SJCRH30 (cell line): ENCODE results near the gene TBC1D22A. TPM values are rescaled to one million over a fixed set of nuclear protein-coding genes. Genes with fewer than 3 reads are reported as not detected.

Experiments used
- DNase-seq, 2 experiments: peaks; one replicate each; pipeline ENCODE4 v3.0.0-alpha.2; 2015 to 2020
- H3K27ac ChIP-seq: fragments of 250-450 bp; sonication (Bioruptor Pico); 2 replicates; pipeline ENCODE4 v1.5.1; 2020; ENCODE audit warnings: mild to moderate bottlenecking, moderate library complexity
- H3K27me3 ChIP-seq: fragments of 250-450 bp; sonication (Bioruptor Pico); 2 replicates; pipeline ENCODE4 v1.5.1; 2020; ENCODE audit warnings: mild to moderate bottlenecking, moderate library complexity
- H3K36me3 ChIP-seq: fragments of 250-450 bp; sonication (Bioruptor Pico); 2 replicates; pipeline ENCODE4 v1.5.1; 2020; ENCODE audit warnings: mild to moderate bottlenecking, moderate library complexity
- H3K4me1 ChIP-seq: fragments of 250-450 bp; sonication (Bioruptor Pico); 2 replicates; pipeline ENCODE4 v1.5.1; 2020; ENCODE audit warnings: mild to moderate bottlenecking, moderate library complexity
- H3K4me3 ChIP-seq: fragments of 250-450 bp; sonication (Bioruptor Pico); 2 replicates; pipeline ENCODE4 v1.5.1; 2020; ENCODE audit warnings: mild to moderate bottlenecking, moderate library complexity
- H3K9me3 ChIP-seq: fragments of 250-450 bp; sonication (Bioruptor Pico); replicated peaks from 2 replicates; pipeline ENCODE4 v1.5.1; 2020; ENCODE audit warnings: mild to moderate bottlenecking, moderate library complexity
- total RNA-seq: library from RNA; depleted of rRNA; stranded (reverse); fragments of >200 nt; shearing (Covaris generic); gene quantifications from 2 replicates; pipeline ENCODE4 v1.2.3, GENCODE V29; 2014

The TBC1D22A gene
- total RNA-seq, 1 experiment from 2014 or later = 8.9 TPM

DNA sequence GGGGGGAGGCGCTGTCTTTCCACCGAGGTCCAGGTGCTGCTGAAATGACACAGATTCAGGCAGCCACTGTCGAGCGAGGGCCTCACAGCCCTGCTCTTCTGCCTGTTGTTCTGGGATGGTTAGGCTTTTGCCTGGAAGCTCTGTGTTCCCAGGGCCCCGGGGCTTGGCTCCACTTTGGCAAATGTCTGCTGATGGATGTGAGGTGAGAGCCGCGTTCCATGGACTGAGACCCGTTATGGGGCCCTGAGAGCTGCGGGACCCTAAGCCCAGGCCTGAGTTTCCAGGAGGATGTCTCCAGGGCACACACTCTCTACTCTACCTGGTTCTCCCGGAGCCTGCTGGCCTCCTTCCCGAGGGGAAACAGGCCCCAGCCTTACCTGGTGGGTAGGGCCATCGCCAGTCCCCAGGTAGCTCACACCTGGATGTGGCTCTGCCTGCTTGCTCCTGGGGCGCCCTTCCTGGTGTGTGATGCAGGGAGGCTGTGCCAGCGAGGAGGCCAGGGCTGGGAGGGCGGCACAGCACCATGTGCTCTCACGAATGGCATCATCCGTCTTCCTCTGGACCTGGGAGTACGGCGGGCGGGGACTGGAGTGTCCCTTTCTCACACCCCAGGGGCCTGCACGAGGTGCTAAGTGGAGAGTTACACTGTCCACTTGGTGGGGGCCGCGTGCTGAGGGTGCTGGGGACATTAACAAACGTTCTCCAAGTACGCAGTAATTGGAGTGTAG lies 435.5 kb downstream of the TBC1D22A start:
- H3K27ac ChIP-seq = no peak overlapping the region
- H3K4me1 ChIP-seq = no peaks in the 10 kb centered on the region
- DNase-seq = no peak
- H3K27me3 ChIP-seq = no peaks in the 10 kb centered on the region
- no peaks in the 10 kb centered on the region for H3K9me3 ChIP-seq
- H3K4me3 ChIP-seq = no peak overlapping the region
- H3K36me3 ChIP-seq = no peaks in the 10 kb centered on the region

DNA sequence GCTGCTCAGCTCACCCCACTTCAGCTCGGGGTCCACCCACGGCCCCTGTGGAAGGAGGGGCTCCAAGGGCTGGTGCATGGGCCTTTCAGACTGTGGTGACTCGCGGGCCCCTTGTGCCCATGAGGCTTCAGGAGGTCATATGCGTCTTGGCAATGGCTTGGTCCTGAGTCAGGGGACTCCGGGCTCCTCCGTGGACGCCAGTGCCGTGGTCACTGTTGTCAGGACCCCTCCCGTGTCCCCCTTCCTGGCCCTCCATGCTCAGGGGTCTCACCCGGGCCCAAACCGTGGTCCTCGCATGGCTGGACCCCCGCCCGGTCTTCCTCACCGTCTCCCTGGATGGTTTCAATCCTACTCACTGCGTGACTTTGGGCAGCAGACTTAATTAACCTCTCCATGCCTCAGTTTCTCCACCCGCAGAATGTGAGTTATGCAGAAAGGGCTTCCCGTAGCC lies 436.4 kb downstream of the TBC1D22A start:
- H3K27ac ChIP-seq = no peak overlapping the region
- DNase-seq = no peak

DNA sequence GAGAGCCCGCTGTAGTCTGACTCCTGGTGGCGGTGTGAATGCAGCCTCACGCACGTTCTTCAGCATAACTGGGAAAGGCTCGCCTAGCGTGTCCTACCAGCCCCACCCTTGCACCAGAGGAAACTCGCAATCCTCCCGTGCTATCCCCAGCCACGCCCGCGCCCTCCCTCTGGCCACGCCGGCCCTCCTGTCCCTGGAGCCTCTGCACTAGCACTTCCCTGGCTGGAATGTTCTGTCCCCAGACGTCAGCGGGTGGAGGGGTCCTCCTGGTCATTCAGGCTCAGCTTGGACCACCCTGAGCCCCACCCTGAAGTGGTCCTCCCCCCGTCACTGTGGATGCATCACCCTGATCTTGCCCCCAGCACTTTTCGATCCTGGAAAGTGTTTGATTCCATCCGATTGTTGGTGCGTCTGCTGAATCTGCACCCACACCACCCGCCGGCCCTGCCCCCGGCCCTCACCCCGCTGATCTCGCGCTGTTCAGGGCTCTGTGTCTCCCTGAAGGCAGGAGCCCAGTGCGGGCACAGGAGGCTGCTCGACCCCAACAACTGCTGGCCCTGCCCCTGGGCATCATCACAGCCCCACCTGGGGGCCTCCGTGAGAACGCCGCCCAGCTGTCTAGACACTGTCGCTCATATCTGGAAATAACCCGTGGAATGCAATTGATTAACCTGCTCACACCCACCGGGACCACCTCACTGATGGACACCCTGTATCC lies 437.0 kb downstream of the TBC1D22A start:
- Histone ChIP-seq H3K4me1 (no peaks in the 10 kb centered on the region), H3K27me3 (no peaks in the 10 kb centered on the region), H3K36me3 (no peaks in the 10 kb centered on the region), H3K27ac (no peak overlapping the region), H3K4me3 (no peak overlapping the region), H3K9me3 (no peaks in the 10 kb centered on the region)
- no peak for DNase-seq

More for the DNA sequence above, 436.4 kb downstream of the TBC1D22A start:
- Histone ChIP-seq H3K4me1 (no peaks in the 10 kb centered on the region), H3K27me3 (no peaks in the 10 kb centered on the region), H3K4me3 (no peak overlapping the region), H3K36me3 (no peaks in the 10 kb centered on the region), H3K9me3 (no peaks in the 10 kb centered on the region)

DNA sequence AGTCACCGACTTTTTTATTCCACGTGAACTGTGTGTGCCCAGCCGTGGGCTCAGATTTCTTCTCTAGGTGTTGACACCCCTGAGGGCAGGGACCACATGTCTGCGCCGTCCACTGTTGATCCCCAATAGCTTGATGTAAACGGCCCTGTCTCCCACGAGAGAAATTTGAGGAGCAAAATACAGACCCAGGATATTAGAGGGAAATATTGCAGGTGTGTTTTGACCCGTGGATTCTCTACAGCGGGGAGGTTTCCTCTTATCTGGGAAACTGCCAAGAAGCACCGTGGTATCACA lies 437.5 kb downstream of the TBC1D22A start:
- DNase-seq = no peak
- Histone ChIP-seq H3K4me1 (no peaks in the 10 kb centered on the region), H3K27me3 (no peaks in the 10 kb centered on the region), H3K36me3 (no peaks in the 10 kb centered on the region), H3K27ac (no peak overlapping the region), H3K9me3 (no peaks in the 10 kb centered on the region), H3K4me3 (no peak overlapping the region)

DNA sequence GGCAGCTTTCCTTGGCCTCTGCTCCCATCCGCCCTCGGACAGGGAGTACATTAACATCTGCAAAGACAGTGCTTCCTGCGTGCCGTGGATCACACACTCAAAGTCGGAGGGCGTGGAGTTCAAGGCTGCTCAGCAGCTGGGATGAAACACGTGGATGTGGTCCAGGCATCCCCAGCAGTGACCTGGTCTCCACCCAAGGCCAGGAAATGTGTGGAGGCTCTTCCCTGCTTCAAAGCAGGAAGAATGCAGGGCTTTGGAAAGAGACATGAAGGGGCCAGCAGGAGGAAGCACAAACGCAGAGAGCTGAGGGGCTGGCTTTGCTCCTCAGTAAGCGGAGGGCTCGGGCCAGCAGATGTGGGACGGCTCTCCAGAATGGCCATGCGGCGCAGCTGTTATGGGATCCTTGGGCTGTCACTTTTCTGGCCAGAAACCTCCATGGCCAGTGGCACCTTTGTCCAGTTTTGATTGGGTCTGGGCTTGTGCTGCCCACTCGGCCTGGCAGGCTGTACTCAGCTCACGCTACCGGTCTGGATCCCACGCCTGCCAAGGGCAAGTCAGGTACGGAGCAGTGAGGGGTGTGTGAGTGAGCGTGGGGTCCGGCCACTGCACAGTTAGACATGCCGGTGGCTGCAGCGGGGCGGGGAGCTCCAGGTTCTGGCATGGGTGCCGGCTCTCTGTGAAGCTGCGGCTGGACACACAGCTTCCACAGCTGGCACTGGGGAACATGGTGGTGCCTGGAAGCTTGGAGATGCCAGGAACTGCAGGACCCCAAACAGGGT lies 438.0 kb downstream of the TBC1D22A start:
- no peaks in the 10 kb centered on the region for H3K36me3 ChIP-seq
- no peaks in the 10 kb centered on the region for H3K4me1 ChIP-seq
- no peaks in the 10 kb centered on the region for H3K9me3 ChIP-seq
- DNase-seq = no peak
- no peak overlapping the region for H3K27ac ChIP-seq
- H3K27me3 ChIP-seq = no peaks in the 10 kb centered on the region
- H3K4me3 ChIP-seq = no peak overlapping the region

DNA sequence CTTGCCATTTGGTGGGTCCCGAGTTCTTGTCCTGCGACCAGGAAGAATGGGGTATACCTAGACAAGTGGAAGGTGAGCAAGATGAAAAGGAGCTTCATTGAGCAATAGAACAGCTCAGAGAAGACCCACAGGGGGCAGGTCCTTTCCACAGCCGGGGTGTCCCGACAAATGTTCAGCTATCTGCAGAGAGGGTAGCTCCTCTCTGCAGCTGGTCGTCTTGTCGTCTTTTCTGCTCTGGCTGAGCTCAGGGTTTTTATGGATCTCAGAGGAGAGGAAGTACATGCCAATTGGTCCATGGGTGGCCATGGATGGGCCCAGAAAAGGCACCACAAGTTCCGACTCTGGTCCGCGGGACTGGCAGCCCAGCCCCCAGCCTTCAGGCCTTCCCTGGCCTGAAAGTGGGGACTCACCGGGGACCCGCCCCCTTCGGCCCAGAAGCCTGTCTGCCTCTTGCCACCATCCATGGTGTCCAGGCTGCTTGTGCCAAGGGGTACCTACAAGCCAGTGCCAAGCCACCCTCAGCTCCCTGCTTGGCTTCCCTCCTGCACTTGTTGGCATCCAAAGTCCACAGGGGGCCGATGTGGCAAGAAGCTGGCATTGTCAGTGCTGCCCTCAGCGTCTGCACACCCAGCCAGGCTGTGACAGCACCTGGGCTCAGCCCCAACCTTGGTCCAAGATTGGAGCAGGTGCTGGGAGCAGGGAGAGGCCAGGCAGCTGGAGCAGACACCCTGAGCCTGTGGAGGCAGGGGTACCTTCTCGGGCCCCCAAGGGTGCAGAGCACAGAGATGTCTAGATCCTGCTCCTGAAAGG lies 438.9 kb downstream of the TBC1D22A start:
- DNase-seq = no peak
- Histone ChIP-seq H3K4me3 (no peak overlapping the region), H3K27me3 (no peaks in the 10 kb centered on the region), H3K36me3 (no peaks in the 10 kb centered on the region), H3K9me3 (no peaks in the 10 kb centered on the region), H3K27ac (no peak overlapping the region), H3K4me1 (no peaks in the 10 kb centered on the region)

DNA sequence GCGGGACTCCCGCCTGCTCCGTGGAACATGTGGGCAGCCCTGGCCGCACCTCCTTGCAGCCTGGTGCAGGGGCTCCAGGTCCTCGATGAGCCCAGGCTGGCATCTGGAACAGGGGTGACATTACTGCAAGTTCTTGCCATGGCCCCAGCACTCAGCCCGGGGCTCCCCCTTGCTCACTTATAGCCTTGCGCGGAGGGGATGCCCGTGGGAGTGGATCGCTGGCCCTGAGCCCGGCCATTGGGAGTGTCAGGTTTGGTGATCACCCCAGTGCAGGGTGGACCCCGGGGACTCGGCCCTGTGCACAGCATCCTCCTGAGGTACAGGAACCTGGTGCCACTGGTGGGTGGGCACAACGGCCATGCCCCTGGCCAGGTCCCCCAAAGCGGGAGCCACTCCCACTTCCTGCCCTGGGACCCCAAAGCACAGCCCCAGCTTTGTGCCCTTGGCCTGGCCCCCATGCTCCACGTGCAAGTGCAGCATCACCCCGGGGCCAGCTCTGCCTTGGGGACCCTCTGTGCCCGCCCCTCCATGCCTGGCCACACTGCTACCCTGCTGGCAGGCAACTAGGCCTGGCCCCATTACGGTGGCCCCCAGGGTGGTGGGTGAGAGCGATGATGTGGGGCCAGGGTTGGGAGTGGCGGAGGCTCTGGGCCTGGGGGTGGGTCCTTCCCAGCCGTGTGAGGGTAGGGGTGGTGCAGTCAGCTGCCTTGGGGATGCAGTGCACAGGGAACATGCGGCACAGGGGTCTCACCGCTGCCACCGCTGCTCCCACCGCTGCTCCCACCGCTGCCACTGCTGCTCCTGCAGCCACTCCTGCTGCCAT lies 439.8 kb downstream of the TBC1D22A start:
- Histone ChIP-seq H3K36me3 (no peaks in the 10 kb centered on the region), H3K4me3 (no peak overlapping the region), H3K9me3 (no peaks in the 10 kb centered on the region), H3K4me1 (no peaks in the 10 kb centered on the region), H3K27ac (no peak overlapping the region), H3K27me3 (no peaks in the 10 kb centered on the region)
- DNase-seq = no peak

DNA sequence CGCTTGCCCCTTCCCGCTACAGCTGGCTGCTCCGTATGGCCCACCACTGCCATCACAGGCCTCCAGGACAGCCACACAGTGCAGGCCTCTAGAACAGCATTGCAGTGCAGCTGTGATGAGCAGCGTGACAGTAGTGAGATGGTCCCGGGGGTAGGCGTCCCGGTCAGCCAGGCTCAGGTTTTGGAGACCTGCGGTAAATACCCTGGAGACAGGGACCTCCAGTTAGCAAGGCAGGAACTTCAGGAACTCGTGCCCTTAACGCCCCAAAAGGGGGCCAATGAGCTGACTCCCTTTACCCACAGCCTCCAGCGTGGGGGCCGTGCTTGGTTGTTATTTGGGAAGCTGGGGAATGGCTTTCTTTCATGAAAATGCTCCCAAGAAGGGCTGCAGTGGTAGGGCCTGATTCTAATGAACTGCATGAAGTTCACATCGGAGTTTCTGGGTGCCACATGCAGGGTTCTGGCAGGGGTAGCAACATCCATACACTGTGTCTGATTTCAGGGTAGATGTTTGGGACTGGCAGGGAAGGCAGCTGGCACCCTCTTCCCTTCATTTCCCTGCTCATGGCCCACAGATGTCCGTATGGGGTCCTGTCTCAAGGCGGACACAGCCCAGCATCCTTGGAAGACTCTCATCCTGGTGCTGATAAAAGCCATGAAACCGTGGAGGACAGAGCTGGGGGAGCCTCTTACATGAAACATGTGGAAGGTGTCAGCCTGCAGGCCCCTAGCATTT lies 440.5 kb downstream of the TBC1D22A start:
- no peak overlapping the region for H3K27ac ChIP-seq
- H3K27me3 ChIP-seq = no peaks in the 10 kb centered on the region
- H3K4me1 ChIP-seq = no peaks in the 10 kb centered on the region
- no peaks in the 10 kb centered on the region for H3K36me3 ChIP-seq
- no peak for DNase-seq
- H3K9me3 ChIP-seq = no peaks in the 10 kb centered on the region
- H3K4me3 ChIP-seq = no peak overlapping the region

DNA sequence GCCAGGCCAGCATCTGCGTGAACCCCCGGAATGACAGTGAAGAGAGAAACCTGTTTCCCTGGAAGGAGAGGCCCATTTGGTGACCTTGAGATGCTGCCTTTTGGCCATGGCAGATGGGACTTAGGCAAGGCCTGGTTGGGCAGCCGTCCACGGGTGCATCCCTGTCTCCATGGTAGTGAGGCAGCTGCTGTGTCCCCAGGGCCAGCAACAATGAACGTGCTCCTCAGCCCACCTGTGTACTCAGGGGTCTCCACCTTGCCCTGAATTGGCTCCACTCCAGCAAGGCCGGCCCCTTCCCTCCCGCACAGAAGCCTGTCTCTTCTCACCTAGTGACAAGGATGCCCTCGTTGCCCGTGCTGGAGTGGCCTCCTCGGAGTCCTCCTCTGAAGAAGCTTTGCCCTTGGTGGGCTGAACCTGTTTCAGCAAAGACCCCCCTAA lies 441.1 kb downstream of the TBC1D22A start:
- Histone ChIP-seq H3K4me3 (no peak overlapping the region), H3K36me3 (no peaks in the 10 kb centered on the region), H3K4me1 (no peaks in the 10 kb centered on the region), H3K27ac (no peak overlapping the region), H3K27me3 (no peaks in the 10 kb centered on the region), H3K9me3 (no peaks in the 10 kb centered on the region)
- no peak for DNase-seq

DNA sequence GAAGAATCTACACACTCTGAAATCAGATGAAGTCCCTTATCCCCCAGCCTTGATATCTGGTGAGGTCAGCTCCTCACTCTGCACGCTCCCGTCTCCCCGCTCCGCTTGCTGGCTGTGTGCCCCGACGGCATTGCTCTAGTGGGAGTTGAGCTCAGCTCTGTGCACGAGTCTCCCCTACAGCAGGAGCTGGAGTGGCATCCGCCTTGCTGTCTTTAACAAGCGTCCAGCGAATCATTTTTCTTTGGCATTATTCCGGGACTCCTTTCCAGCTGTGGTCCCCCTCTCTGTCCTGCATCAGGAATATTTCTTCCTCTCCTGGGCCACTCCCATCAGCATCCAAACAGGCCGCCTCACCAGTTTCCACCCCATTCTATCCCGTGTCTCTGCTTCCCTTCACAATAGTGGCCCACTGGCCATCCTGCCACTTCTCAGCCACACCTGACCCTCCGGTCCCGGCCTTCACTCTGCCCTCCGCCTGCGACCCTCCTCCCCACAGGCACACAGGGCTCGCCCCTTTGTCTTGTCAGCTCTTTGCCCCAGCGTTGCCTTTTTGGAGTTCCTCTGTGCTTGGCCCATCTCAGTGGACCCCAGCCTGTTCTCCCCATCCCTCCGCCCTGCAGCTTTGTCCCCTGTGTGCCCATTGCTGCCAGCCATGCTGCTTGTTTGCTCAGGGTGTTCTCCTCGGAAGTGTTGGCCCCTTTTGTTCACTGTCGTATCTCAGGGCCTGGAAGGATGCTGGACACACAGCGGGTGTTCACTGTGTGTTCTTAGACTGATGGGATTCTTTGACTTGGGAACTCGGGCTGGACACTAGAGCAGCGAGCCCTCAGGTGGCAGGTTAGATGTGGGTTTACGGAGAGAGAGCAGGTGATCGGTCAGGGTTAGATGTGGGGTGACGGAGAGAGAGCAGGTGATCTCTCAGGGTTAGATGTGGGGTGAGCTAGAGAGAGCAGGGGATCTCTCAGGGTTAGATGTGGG lies 441.8 kb downstream of the TBC1D22A start:
- no peaks in the 10 kb centered on the region for H3K9me3 ChIP-seq
- H3K4me3 ChIP-seq = no peak overlapping the region
- no peaks in the 10 kb centered on the region for H3K36me3 ChIP-seq
- no peaks in the 10 kb centered on the region for H3K27me3 ChIP-seq
- no peak for DNase-seq
- no peak overlapping the region for H3K27ac ChIP-seq
- no peaks in the 10 kb centered on the region for H3K4me1 ChIP-seq

DNA sequence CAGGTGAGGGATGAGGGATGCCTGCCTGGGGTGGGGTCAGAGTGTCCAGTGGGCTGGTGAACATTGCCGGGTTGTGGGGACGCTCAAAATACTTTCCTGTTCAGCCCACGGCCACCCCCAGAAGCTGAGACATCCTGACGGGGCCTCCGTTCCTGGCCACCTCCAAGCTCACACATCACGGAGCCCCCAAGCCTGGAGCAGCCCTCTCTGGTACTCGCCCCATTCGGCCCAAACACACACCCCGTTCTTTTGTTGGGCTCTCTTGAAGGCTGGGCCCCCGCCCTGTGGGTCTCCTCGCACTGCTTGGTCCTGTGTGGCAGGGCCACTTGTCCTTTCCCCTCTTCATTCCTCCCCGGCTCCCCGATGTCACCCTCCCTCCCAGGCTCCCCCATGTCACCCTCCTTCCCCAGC lies 442.6 kb downstream of the TBC1D22A start:
- DNase-seq = no peak
- Histone ChIP-seq H3K27me3 (no peaks in the 10 kb centered on the region), H3K27ac (no peak overlapping the region), H3K9me3 (no peaks in the 10 kb centered on the region), H3K4me3 (no peak overlapping the region), H3K36me3 (no peaks in the 10 kb centered on the region), H3K4me1 (no peaks in the 10 kb centered on the region)

DNA sequence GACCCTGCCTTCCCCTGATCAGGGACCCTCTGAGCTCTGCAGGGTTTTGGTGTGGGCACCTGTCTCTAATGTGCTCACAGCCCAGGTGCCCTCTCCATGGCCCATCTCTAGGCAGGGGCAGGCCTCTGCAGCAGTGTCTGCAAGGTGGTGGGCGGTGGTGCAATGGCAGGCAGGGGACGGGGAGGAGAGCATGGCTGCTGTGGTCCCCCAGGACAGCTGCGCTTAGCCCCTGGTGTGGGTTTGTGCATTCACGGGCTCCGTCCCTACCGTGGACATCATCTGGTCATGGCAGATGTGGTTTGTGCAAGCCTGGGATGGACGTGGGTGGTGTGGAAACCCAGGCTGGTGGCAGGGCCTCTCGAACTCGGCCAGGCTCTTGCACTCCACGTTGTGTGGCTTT lies 443.1 kb downstream of the TBC1D22A start:
- Histone ChIP-seq H3K4me1 (no peaks in the 10 kb centered on the region), H3K27me3 (no peaks in the 10 kb centered on the region), H3K4me3 (no peak overlapping the region), H3K36me3 (no peaks in the 10 kb centered on the region), H3K9me3 (no peaks in the 10 kb centered on the region), H3K27ac (no peak overlapping the region)
- DNase-seq = no peak
